HG03575 (cell line): ENCODE results near the gene CACNG8.
"Not testable (repeated sequence)": the region's sequence is repeated elsewhere in the genome, so short reads cannot be mapped to it uniquely, and the experiment has no call there.

Source experiments
- ATAC-seq: cut with Tn5 transposase; IDR thresholded peaks from one replicate; pipeline ENCODE4 v1.9.1; 2021; ENCODE audit not compliant: unreplicated experiment, insufficient number of reproducible peaks, low FRiP score; ENCODE audit errors: extremely low read depth

Gene CACNG8

GRCh38 chr19:53962887-53963431 is at the start of gene CACNG8:
Gene CACNG8 (plus strand): TSS chr19:53962937.
- ATAC-seq: no peak

DNA sequence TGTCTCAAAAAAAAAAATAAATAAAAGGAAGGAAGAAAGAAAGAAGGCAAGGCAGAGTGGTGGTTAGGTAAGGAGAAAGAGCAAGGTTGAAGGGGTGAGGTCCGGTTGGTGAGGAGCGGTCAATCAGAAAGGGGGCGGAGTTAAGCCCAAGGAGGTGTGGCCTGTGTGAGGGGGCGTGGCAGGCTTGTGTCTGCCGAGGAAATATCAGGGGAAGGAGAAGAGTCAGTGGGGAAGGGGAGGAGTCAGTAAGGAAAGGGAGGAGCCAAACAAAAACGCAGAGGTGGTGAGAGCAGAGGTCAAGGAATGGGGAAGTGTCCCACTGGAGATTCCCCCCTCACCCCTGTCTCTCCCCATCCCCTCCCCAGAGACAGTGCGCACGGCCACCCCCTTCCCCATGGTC is 47.7 kb upstream of the CACNG8 start:
- ATAC-seq: no peak

DNA sequence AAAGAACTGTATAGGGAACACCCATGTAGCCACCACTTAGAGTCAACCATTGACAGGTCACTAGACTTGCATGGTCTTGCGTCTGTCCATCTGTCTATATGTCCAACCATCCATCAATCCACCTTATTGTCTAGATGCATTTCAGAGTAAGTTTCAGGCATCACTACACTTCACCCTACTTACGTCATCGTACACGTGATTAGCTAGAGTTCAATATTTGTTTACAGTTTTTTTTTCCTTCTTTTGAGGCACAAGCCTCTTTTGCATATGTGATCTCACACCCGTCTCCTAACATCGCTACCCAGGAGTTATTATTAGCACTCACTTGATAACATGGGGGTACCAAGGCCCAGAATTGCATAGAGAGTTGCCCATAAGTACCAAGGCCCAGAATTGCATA is 46.7 kb upstream of the CACNG8 start:
- ATAC-seq: no peak

GRCh38 chr19:53917356-53917755 is 45.4 kb upstream of the CACNG8 start:
- no peak for ATAC-seq

DNA sequence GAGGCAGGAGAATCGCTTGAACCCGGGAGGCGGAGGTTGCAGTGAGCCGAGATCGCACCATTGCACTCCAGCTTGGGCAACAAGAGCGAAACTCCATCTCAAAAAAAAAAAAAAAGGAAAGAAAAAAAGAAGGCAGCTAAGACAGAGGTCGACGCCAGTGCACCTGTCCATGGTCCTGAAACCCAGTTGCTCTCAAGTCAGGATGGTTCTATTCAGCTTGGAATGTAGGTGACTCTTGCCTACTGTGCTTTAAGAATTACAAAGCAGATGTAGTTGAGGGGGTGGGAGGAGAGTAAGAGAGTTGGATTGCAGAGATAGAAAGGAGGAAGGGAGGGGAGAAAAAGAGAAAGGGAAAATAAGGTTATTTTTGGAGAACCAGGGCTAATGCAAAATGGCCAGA is 35.0 kb upstream of the CACNG8 start:
- no peak for ATAC-seq

DNA sequence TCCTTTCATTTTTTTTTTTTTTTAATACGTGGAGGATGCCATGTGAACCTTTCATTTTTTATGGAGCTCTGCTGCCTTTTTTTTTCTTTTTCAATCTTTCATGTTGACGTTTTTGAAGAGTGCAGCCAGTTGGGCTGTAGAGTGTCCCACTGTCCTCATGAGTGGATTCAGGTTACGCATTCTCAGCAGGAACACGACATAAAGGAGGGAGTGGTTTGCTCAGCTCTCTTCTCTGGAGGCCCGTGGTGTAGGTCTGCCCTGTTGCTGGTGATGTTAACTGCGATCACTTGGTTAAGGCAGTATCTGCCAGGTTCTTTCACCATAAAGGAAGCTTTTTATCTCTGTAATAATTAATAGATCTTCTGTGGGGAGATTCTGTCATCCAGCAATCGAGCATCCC is 26.7 kb upstream of the CACNG8 start:
- no peak for ATAC-seq

DNA sequence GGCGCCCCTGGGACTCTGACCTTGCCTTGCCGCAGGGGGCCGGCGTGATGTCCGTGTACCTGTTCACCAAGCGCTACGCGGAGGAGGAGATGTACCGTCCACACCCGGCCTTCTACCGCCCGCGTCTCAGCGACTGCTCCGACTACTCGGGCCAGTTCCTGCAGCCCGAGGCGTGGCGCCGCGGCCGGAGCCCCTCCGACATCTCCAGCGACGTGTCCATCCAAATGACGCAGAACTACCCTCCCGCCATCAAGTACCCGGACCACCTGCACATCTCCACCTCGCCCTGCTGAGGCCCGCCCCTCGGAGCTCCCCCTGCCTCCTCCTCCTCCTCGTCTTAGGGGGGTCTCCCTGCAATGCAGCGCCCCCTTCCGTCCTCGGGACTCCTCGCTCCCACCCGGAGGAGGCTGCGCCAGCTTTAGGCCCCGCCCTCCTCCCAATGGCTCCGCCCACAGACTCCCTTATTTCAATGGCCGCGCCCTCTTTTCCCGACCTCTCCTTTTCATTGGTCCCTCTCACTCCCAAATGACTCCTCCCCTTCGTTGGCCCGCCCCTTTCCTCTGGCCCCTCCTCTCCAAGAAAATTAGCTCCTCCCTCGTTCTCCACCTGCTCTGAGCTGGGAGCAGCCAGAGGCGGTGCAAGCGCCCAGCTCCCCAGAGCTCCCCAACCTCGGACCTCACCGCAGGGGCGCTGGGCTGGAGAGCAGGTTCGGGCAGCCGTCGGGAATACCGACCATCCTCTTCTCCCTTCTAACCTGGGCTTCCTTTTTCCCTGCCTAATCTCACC is 20.5 kb upstream of the CACNG8 start:
- no peak for ATAC-seq

DNA sequence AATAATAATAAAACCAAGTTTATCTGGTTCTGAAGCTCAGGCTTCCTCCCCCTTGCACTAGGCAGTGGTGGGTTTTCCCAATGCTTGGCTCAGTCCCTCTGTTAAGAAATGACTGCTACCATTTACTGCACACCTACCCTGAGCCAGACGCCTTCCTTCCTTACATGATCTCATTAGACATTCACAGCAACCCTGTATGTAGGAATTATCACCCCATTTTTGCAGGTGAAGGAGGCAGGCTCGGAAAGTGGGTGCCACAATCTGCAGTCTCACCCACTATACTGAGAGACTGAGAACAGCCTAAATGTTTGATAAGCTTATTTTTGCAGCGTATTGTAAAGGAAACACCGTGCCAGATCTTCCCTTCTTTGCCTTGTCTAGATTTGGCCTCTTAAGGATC is 18.3 kb upstream of the CACNG8 start:
- ATAC-seq: no peak

DNA sequence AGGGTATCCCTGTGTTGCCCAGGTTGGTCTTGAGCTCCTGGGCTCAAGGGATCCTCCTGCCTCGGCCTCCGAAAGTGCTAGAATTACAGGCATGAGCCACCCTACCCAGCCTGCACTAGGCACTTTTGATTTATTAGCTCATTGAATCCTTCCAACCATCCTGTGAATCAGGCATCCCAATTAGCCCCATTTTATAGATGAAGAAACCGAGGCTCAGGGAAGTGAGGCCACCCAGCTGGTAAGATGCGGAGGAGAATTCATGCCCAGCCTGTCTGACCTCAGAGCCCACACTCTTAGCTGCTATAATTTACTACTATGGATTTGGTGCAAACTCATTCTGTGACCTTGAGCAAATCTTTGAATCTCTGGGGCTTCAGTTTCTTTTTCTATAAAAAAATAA is 17.8 kb upstream of the CACNG8 start:
- no peak for ATAC-seq

DNA sequence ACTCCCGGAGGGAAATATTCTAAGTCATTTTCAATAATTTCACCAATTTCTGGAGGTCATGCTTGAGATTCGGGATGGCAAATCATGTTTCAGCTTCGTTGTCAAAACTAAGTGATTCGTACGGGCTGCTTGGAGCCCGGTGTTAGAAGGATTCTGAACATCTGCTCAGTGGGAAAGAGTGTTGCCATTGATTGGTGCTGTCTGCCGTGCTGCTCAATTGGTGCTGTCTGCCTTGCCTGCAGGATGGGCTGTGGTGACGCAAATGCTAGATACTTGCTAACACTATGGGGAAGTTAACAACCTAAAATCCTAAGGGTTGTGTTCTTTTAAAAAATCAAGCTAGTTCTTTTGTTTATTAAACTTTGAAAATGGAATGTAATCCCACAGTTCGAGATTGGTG is 17.3 kb upstream of the CACNG8 start:
- no peak for ATAC-seq

DNA sequence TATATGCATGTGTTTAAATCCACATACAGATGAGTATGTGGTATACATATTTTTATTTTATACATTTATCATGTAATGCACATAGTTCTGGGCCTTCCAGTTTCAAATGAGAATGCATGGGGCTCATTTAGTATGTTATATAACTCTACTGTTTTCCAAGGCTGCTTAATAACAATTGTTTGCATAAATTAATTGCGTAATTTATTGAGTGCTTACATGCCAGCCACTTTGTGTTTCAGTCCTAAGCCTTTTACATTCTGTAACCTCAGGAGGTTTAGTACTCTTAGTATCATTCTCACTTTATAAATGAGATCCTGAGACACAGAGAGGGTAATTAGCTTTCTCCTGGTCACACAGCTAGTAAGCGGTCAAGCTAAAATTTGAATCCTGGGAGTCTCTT is 16.7 kb upstream of the CACNG8 start:
- no peak for ATAC-seq

GRCh38 chr19:53947624-53948023 is 15.1 kb upstream of the CACNG8 start:
- no peak for ATAC-seq

GRCh38 chr19:53948611-53949010 is 14.1 kb upstream of the CACNG8 start:
- ATAC-seq: not testable (repeated sequence)

DNA sequence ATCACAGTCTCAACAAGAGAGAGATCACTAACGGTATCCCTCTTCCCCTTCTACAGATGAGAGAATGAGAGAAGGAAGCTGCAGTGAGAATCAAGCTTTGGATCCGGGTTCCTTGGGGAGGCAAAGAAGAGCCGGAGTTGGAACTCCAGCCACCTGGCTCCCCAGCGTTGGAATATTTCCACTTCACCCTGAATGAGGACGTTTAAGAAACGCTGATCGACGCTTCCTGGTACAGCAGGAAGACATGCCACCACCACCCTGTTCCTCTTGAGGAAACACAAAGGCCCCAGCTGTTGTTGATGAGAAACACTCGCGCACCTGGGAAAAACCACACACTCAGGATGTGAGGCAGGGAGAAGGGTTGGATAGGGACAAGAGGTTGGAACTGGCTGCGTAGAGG is 11.3 kb upstream of the CACNG8 start:
- ATAC-seq: no peak

DNA sequence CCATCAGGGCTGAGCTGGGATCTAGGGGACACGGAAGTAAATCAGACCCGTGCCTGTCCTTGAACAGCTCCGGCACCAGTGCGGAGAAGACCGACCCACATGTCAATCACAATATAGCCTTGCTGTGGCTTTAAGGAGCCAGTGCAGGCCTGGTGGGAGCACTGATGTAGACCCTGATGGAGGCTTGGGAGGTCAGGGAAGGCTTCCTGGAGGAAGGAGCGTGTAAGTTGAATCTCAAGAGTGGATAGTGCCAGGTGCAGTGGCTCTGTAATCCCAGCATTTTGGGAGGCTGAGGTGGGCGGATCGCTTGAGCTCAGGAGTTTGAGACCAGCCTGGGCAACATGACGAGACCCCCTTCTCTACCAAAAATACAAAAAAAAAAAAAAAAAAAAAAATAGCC is 10.8 kb upstream of the CACNG8 start:
- ATAC-seq: no peak

DNA sequence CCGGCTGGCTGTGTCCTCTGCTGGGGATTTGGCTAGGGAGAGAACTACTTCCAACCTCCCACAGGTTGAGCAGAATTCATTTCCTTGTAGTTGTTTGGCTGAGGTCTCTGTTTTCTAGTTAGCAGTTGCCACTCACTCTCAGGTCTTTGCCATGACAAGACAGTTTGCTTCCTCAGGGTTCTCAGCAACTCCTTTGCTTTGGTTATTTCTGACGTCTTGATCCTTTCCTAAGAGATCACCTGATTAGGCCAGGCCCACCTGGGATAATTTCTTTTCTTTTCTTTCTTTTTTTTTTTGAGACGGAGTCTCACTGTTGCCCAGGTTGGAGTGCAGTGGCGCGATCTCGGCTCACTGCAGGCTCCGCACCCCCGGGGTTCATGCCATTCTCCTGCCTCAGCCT is 9.4 kb upstream of the CACNG8 start:
- ATAC-seq: no peak

DNA sequence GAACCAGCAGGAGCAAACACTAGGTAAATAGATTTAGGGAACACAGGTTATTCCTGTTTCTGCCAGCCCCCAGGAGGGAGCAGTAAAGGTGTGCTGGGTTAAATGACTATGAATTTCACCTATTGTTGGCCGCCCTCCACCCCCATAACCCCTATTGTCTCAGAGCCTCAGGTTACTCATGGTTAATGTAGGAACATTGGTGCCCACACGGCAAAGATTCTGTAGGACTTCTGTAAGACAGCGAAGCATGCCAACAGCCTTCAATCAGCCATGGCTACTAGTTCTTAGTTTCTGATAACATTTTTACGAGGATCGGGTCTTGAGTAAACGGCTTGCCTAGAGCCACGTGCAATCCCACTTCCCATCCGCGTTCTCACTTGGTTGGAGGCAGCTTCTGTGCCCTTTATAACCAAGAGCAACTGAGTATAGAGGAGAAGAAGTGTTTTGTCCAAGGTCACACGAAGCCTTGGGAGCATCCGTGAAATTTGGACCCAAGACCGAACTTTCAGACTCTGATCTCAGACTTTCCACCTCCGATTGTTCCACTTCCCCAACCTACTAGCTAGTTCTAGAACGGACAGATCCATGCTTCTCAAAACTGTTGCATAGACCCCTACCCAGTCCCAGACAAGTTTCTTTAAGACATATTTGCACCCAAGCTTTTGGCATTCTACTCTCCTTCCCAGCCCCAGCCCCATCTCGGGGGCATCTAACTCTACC is 5.1 kb upstream of the CACNG8 start:
- ATAC-seq: no peak

- ATAC-seq: no peak
These were observed 4.6 kb upstream of the CACNG8 start for GRCh38 chr19:53958168-53958571.

DNA sequence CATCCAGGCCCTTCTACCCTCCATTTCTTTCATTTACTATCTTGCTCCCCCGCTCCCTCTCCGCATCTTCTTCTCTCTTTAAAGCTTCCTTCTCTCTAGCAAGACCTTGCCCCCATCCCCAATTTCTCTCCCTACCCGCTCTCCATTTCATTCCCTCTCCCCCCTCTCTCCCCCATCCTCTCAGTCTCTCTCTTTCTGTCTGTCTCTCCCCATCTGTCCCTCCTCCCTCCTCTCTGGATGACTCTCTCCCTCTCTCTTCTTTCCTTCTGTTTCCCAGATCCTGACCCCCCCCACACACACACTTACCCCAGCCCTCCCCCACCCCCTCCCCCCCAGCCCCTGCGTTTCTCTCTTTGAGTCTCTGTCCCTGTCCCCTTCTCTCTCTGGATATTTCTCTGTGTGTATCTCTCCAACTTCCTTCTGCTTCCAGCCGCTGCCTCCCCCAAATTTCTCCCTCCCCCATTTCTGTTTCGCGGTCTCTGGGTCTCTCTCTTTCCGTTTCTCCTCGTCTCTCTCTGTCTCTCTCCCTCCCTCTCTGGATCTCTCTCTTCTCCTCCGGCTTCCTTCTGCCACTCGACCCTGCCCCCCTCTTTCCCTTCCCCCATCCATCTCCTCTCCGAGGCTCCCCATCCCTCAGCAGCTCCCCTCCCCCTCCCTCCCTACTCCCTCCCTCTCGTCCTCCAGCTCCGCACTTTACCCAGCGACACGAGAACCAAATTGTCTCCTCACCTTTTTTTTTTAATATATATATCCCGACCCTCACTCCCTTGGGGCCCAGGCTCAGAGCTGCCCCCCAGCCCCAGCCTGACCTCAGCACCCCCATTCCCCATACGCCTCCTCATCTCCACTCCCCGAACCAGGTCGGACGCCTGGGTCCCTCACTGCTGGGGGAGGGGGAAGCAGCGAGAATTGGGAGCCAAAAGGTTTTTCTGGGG is 3.6 kb upstream of the CACNG8 start:
- no peak for ATAC-seq
